ENCODE data around the gene SF3A1.
"Not testable (repeated sequence)": the region's sequence is repeated elsewhere in the genome, so short reads cannot be mapped to it uniquely, and the experiment has no call there.

SF3A1 gene

GRCh38 chr22:30356449-30357235 is at the start of gene SF3A1, which contains the start of gene CCDC157:
TSS of gene SF3A1 (minus strand) at chr22:30356894. CDS start at chr22:30356792, 102 bp downstream.
TSS of gene CCDC157 (plus strand) at chr22:30357007. CDS start at chr22:30366001, 8,994 bp downstream.
- peak; percentile 96 for DNase-seq

- no peak for DNase-seq
Measured at GRCh38 chr22:30406400-30406799, 49.7 kb upstream of the SF3A1 start.

GRCh38 chr22:30405731-30406130 is 49.0 kb upstream of the SF3A1 start:
- no peak for DNase-seq

- DNase-seq: no peak
Measured at GRCh38 chr22:30404307-30404706, 47.6 kb upstream of the SF3A1 start.

- DNase-seq: not testable (repeated sequence)
Measured at GRCh38 chr22:30402766-30403104, 46.0 kb upstream of the SF3A1 start.

- no peak for DNase-seq
Measured at GRCh38 chr22:30402028-30402765, 45.5 kb upstream of the SF3A1 start.

- DNase-seq: not testable (repeated sequence)
Measured at GRCh38 chr22:30401024-30401423, 44.3 kb upstream of the SF3A1 start.

- DNase-seq: no peak
Measured at GRCh38 chr22:30400159-30400558, 43.5 kb upstream of the SF3A1 start.

- DNase-seq: no peak
Measured at GRCh38 chr22:30399718-30400117, 43.0 kb upstream of the SF3A1 start.

GRCh38 chr22:30398685-30399680 is 42.3 kb upstream of the SF3A1 start:
- no peak for DNase-seq

- no peak for DNase-seq
Measured at GRCh38 chr22:30397656-30398635, 41.3 kb upstream of the SF3A1 start.

GRCh38 chr22:30396871-30397655 is 40.4 kb upstream of the SF3A1 start, which contains the start of gene SEC14L2:
TSS of gene SEC14L2 (plus strand) at chr22:30397018. CDS start at chr22:30397117, 99 bp downstream.
- DNase-seq: peak; percentile 67

- DNase-seq: no peak
Measured at GRCh38 chr22:30393885-30394284, 37.2 kb upstream of the SF3A1 start.

- DNase-seq: no peak
Measured at GRCh38 chr22:30393322-30393680, 36.6 kb upstream of the SF3A1 start.

- no peak for DNase-seq
Measured at GRCh38 chr22:30392661-30393321, 36.1 kb upstream of the SF3A1 start.

- peak; percentile 68 for DNase-seq
Measured at GRCh38 chr22:30390974-30391691, 34.4 kb upstream of the SF3A1 start.

GRCh38 chr22:30386960-30387827 is 30.5 kb upstream of the SF3A1 start, which contains the start of gene RNF215:
TSS of gene RNF215 (minus strand) at chr22:30387411. CDS start at chr22:30387313, 98 bp downstream.
- peak; percentile 89 for DNase-seq

- DNase-seq: no peak
Measured at GRCh38 chr22:30386608-30386959, 29.9 kb upstream of the SF3A1 start.
